Psoas muscle (tissue), 8 donors: ENCODE data around the gene ENG. TPM values are rescaled to one million over a fixed set of nuclear protein-coding genes. Genes with fewer than 3 reads are reported as not detected.

Experiments used
- ATAC-seq, 4 donors: fragments of 200-7000 bp; cut with Tn5 transposase; one replicate each; pipeline ENCODE4 v1.9.1; 2020; ENCODE audit warnings: moderate library complexity in 3 of 4, mild to moderate bottlenecking in 2 of 4
- DNase-seq, 2 donors: peaks; one replicate each; pipeline ENCODE4 v3.0.0-alpha.2; 2020
- H3K27ac ChIP-seq: fragments of 200-600 bp; one replicate; pipeline ENCODE4 v1.8.0; 2022
- H3K27me3 ChIP-seq, 3 donors: fragments of 200-600 bp in 1 of 3; one replicate each; pipeline versions ENCODE4 v1.6.1 to v1.8.0; 2013 to 2022; ENCODE audit warnings: low read length in 2 of 3, mild to moderate bottlenecking in 2 of 3, moderate library complexity in 1 of 3; ENCODE audit not compliant: insufficient read depth in 3 of 3
- H3K36me3 ChIP-seq, 2 donors: fragments of 200-600 bp in 1 of 2; one replicate each; pipeline versions ENCODE4 v1.6.1 to v1.8.0; 2013 to 2022; ENCODE audit warnings: low read depth in 1 of 2, mild to moderate bottlenecking in 1 of 2, moderate library complexity in 1 of 2; ENCODE audit not compliant: insufficient read depth in 1 of 2
- H3K4me1 ChIP-seq: fragments of 200-600 bp; one replicate; pipeline ENCODE4 v1.8.0; 2022
- H3K4me3 ChIP-seq: fragments of 200-600 bp; one replicate; pipeline ENCODE4 v1.8.0; 2022; ENCODE audit warnings: mild to moderate bottlenecking
- H3K9me3 ChIP-seq: fragments of 200-600 bp; one replicate; pipeline ENCODE4 v1.8.0; 2022
- WGBS, 3 donors: extraction: QIAGEN DNeasy Blood & Tissue Kit; methylation state at CpG; one replicate each; pipeline versions ENCODE4 v1.1.6 to v1.1.7; 2013; 5-methylcytosine and 5-hydroxymethylcytosine counted together
- intact Hi-C, 2 donors: fragments of 100-400 bp; cut with DNase I; formaldehyde crosslinking; loops; one replicate each; pipeline versions ENCODE4 v1.11.0 to v1.14.2; 2022
- long read RNA-seq, 2 donors: library from polyadenylated mRNA; unstranded; transcript quantifications; one replicate each; pipeline ENCODE4 v2.0.0, GENCODE V29; 2021
- polyA plus RNA-seq, 3 donors: library from polyadenylated mRNA; stranded (reverse); fragments of 200-250 nt; gene quantifications; one replicate each; pipeline ENCODE4 v1.2.3, GENCODE V29; 2013
- total RNA-seq, 4 donors: library from RNA; stranded (reverse); fragmentation: NEBNext Ultra II Directional in 2 of 4; extraction: Animal tissue kit (Norgen Biotek cat#: 25700) in 2 of 4; gene quantifications; one replicate each; pipeline versions ENCODE4 v1.2.1 to v1.2.4, GENCODE V29; 2021 to 2023
- TF ChIP-seq, protein P1 (sequence below): fragments of 200-600 bp; IDR thresholded peaks from one replicate; pipeline ENCODE4 v1.8.0; 2022; ENCODE audit warnings: antibody characterized with exemption
- donor health status: healthy with polysubstance abuse.
- donor health status: DM: no; HTN: no; CAD: no; lungs with moderate emphysema.
- donor health status: Bipolar disorder and iron deficiency.
- donor health status: healthy.
- donor health status: DM: yes; HTN: yes; CAD: no.
- donor health status: DM: no; HTN: no; CAD: no.
- donor health status: DM: no; HTN: no; CAD: no.
- donor health status: DM: yes; HTN: yes; CAD: no.

Gene ENG
- 10 to 100 TPM; 31.7 to 80.4 (median 54.3) TPM for total RNA-seq
- 10 to 100 TPM; 22.1 to 78.1 (median 28.6) TPM for polyA plus RNA-seq
- long read RNA-seq, donor 1, transcript ENG-202 (15 exons, 3,048 nt) = major isoform, 51 of 87 reads
- long read RNA-seq, donor 1, partial matches to known transcripts = 26 of 87 reads
- long read RNA-seq, donor 1, other reads (novel, unspliced or antisense) = 10 of 87 reads
- long read RNA-seq, donor 2, transcript ENG-202 (15 exons, 3,048 nt) = major isoform, 44 of 87 reads
- long read RNA-seq, donor 2, partial matches to known transcripts = 32 of 87 reads
- long read RNA-seq, donor 2, other reads (novel, unspliced or antisense) = 10 of 87 reads

DNA sequence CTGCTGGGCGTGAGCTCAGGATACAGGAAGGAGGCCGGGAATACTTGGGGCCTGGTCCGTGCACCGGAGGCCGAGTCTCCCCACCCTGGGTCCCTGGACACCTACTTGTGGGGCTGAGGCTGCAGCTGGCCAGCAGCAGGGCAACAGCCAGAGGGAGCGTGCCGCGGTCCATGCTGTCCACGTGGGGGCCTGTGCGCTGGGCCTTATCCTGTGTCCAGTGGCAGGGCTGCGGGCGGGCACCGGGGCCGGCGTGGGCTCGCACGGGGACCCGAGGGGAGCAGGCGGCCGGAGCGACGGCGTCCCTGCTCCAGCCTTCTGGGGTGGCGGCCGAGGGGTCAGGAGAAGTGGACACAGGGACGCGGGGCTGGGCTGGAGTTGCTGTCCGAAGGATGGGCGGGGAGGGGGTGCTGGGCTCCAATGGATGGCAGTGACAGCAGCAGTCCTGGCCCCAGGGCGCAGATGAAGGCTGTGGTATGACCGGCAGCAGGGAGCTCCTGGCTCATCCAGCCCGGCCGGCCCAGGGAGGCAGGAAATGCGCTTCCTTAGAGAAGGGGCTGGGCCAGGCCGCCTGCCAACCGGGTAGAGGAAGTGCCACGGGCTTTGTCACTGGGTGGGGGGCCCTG is at the start of gene ENG:
TSS of gene ENG (minus strand) at position 475 of the 623 bp plus-strand sequence. CDS start at position 172, 303 bp downstream.
- TF ChIP-seq, protein P1, sequence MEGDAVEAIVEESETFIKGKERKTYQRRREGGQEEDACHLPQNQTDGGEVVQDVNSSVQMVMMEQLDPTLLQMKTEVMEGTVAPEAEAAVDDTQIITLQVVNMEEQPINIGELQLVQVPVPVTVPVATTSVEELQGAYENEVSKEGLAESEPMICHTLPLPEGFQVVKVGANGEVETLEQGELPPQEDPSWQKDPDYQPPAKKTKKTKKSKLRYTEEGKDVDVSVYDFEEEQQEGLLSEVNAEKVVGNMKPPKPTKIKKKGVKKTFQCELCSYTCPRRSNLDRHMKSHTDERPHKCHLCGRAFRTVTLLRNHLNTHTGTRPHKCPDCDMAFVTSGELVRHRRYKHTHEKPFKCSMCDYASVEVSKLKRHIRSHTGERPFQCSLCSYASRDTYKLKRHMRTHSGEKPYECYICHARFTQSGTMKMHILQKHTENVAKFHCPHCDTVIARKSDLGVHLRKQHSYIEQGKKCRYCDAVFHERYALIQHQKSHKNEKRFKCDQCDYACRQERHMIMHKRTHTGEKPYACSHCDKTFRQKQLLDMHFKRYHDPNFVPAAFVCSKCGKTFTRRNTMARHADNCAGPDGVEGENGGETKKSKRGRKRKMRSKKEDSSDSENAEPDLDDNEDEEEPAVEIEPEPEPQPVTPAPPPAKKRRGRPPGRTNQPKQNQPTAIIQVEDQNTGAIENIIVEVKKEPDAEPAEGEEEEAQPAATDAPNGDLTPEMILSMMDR = peak; percentile 6
- DNase-seq = peak; percentile 83 to 88
- Histone ChIP-seq H3K4me3 (peak within 1 kb of the TSS; percentile 74), H3K4me1 (peaks cover 21% of the 10 kb centered on the region), H3K27ac (peak within 1 kb of the TSS; percentile 51), H3K36me3 (peaks cover 0 to 10% of the 10 kb centered on the region in 2 donors), H3K27me3 (no peaks in the 10 kb centered on the region), H3K9me3 (no peaks in the 10 kb centered on the region)
- WGBS, 3 donors = 2 to 12% (median 6%) methylated on average over 30 to 37 of the region's 37 CpGs
- peak; percentile 61 to 85 (median 74) for ATAC-seq
- intact Hi-C loops = no loop called here

DNA sequence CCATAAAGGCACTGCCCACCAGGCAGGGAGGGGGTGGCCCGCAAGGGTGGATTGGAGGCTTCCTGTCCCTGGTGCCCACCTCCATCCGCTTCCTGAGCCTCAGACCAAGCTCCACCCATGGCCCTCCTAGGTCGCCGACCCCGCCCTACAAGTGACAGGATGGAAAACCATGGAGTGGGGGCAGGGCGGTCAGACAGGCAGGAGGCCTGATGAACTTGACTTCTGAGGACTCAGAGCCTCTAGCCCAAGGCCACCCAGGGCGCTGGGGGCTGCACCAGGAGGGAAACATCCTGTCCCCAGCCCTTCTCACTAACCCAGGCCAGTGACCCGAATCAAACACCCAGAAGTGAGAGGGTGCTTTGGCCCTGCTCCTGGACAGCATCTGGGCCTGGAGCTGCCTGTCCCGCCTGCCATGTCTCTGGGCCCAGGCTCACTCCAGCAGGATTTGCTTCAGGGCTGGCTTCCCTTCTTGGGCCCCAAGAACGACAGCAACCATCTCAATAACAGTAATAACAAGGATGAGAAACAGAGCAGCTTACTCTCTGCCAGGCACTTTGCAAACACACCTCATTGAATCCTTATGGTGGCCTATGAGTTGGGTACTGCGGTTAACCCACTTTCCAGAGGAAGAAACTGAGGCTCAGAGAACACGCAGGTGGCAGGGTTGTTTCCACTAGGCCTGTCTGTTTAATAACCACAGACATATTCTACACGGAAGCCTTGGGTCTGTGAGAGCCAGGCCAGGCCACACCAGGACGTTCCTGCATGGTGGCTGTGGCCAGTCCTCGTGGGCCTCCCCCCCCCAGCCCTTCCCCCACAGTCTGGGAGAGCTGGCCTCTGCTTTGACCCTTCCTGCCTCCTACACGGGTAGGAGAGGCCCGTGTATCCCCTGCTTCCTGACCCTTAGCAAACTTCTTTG is 49.4 kb upstream of the ENG start:
- 55 to 57% (median 57%) methylated on average over 17 of the region's 17 CpGs for WGBS, 3 donors
- intact Hi-C loops = no loop called here
- Histone ChIP-seq H3K36me3 (peaks cover 0 to 8% of the 10 kb centered on the region in 2 donors), H3K4me3 (no peak overlapping the region), H3K4me1 (peaks cover 18% of the 10 kb centered on the region), H3K9me3 (no peaks in the 10 kb centered on the region), H3K27me3 (no peaks in the 10 kb centered on the region), H3K27ac (peak overlapping the region; percentile 37)
- ATAC-seq = no peak
- TF ChIP-seq, protein P1 = no peak
- peak; percentile 68 to 86 for DNase-seq

DNA sequence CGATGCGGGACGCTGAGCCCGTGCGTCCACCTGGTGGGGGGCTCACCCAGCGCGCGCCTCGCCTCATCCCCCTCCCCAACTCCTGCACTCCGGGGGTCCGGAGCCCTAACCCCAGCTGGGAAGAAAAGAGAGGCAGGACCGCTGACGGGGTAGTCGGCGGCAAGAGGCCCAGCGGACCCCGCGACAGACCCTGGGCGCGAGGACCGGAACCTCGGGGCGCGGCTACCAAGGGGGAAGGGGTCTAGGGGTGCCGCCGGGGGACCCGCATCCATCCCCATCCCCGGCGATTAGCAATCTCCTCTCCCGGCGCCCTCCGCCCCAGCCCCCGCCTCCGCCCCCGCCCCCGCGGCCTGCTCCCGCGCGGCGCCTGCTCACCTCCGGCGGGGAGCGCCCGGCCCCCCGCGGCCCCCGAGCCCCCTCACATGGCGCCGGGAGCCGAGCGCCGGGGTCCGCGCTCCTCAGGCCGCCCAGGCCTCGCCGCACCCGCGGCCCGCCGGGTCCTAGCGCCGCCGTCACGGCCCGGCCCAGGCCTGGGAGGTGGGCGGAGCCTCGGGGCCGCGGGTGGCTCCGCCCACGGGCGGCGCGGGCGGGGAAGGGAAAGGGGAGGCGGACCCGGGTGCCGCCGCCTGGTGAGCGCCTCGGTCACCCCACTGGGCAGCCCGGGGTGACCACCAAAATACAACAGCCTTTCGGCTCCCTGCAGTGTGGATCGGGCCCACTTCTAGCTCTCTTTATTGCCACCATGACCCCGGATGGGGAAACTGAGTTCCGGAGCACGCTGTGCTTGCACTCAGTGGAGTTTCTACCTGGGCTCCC is 44.9 kb upstream of the ENG start, which contains the start of gene ST6GALNAC6:
TSS of gene ST6GALNAC6 (minus strand) at position 476 of the 816 bp plus-strand sequence. CDS start 1,622 bp downstream, outside the sequence.
- peaks cover 39% of the 10 kb centered on the region for H3K4me1 ChIP-seq
- intact Hi-C loops = no loop called here
- no peaks in the 10 kb centered on the region for H3K27me3 ChIP-seq
- H3K36me3 ChIP-seq = peaks cover 4 to 20% of the 10 kb centered on the region in 2 donors
- 0 to 3% (median 1%) methylated on average over 16 to 88 of the region's 89 CpGs for WGBS, 3 donors
- H3K9me3 ChIP-seq = no peaks in the 10 kb centered on the region
- peak within 1 kb of the TSS; percentile 90 for H3K27ac ChIP-seq
- peak; percentile 84 to 88 for DNase-seq
- H3K4me3 ChIP-seq = peak within 1 kb of the TSS; percentile 97
- TF ChIP-seq, protein P1 = no peak
- ATAC-seq = peak; percentile 75 to 82 (median 81)
